Measurements from ENCODE around the gene GRIN1. TPM values are rescaled to one million over a fixed set of nuclear protein-coding genes. Genes with fewer than 3 reads are reported as not detected.

Gene GRIN1
- total and polyA plus RNA-seq, 2 donors (not counting 1 experiment from before 2014, with no cell fraction given), result 0.04 TPM; not detected in 1

GRCh38 chr9:137149363-137149762, 10.4 kb downstream of the GRIN1 start:
- Histone ChIP-seq H4K20me1 (ENCODE audit: control insufficient read depth, insufficient read depth, low read length, poor library complexity, severe bottlenecking) (no peaks in the 10 kb centered on the region), H3K79me2 (ENCODE audit: control insufficient read depth, insufficient read depth, low read length) (no peaks in the 10 kb centered on the region), H2AFZ (ENCODE audit: insufficient read depth, low read depth, low read length, poor library complexity, severe bottlenecking) (no peak overlapping the region), H3K4me1 (ENCODE audit: control insufficient read depth in 2 of 2, insufficient read depth in 2 of 2, low read length in 2 of 2) (peaks cover 0 to 13% of the 10 kb centered on the region in 2 donors), H3K4me2 (replicated peaks; ENCODE audit: low read depth, low read length, poor library complexity, severe bottlenecking) (no peak overlapping the region), H3K9me3 (ENCODE audit: control extremely low read depth in 1 of 3, control insufficient read depth in 2 of 3, insufficient read depth in 1 of 3, low read length in 2 of 3) (peaks cover 0 to 25% (median 0%) of the 10 kb centered on the region in 3 donors), H3K36me3 (replicated peaks in 1 of 2; ENCODE audit: control extremely low read depth in 1 of 2, control insufficient read depth in 1 of 2, extremely low read depth in 1 of 2, insufficient read depth in 2 of 2, low read length in 1 of 2) (no peaks in the 10 kb centered on the region), H3K9ac (ENCODE audit: low read length) (no peak overlapping the region), H3K27ac (ENCODE audit: low read length in 2 of 2) (no peak overlapping the region), H3K4me3 (ENCODE audit: control extremely low read depth in 1 of 5, extremely low read depth in 1 of 5, insufficient read depth in 1 of 5, low read depth in 2 of 5, low read length in 4 of 5) (no peak overlapping the region), H3K27me3 (replicated peaks in 1 of 4; ENCODE audit: control extremely low read depth in 1 of 4, control insufficient read depth in 3 of 4, insufficient read depth in 4 of 4, low read length in 3 of 4) (peaks cover 0 to 13% (median 0%) of the 10 kb centered on the region in 4 experiments)
- WGBS (ENCODE audit: insufficient coverage), result 90% methylated on average over 4 of the region's 5 CpGs
- H3K9me3 Mint-ChIP-seq (ENCODE audit: insufficient read depth), result no peaks in the 10 kb centered on the region
- no peak overlapping the region for H3K4me3 Mint-ChIP-seq
- H3K27ac Mint-ChIP-seq, result no peak overlapping the region
- no peak for TF ChIP-seq EZH2 (IDR thresholded peaks at IDR 0.05; ENCODE audit: borderline replicate concordance, insufficient read depth, low read depth, low read length, poor library complexity, severe bottlenecking)
- TF ChIP-seq, protein P1, sequence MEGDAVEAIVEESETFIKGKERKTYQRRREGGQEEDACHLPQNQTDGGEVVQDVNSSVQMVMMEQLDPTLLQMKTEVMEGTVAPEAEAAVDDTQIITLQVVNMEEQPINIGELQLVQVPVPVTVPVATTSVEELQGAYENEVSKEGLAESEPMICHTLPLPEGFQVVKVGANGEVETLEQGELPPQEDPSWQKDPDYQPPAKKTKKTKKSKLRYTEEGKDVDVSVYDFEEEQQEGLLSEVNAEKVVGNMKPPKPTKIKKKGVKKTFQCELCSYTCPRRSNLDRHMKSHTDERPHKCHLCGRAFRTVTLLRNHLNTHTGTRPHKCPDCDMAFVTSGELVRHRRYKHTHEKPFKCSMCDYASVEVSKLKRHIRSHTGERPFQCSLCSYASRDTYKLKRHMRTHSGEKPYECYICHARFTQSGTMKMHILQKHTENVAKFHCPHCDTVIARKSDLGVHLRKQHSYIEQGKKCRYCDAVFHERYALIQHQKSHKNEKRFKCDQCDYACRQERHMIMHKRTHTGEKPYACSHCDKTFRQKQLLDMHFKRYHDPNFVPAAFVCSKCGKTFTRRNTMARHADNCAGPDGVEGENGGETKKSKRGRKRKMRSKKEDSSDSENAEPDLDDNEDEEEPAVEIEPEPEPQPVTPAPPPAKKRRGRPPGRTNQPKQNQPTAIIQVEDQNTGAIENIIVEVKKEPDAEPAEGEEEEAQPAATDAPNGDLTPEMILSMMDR (IDR thresholded peaks at IDR 0.05), result no peak
- H3K4me1 Mint-ChIP-seq, result peaks cover 7% of the 10 kb centered on the region
- no peak for ATAC-seq (ENCODE audit: low read depth)
- ChIA-PET POLR2A (no interaction called here), CTCF (no interaction called here)
- intact Hi-C loops (cut with micrococcal nuclease), result no loop called here
- no peak for DNase-seq
- H3K27me3 Mint-ChIP-seq, result peaks cover 7% of the 10 kb centered on the region

GRCh38 chr9:137149942-137150616, 11.1 kb downstream of the GRIN1 start:
- POLR2A ChIA-PET, result interaction anchor here (0.7 to 1.2 kb wide), 3 partner anchors 73 to 431 kb away, joined by 3 to 10 read pairs (median 9); partner anchors contain the start of gene UAP1L1
- peak overlapping the region in 1 of 2 donors; percentile 84 for H3K27ac ChIP-seq (ENCODE audit: low read length in 2 of 2)
- DNase-seq (no peak), ATAC-seq (ENCODE audit: low read depth) (no peak)
- peaks cover 0 to 13% (median 0%) of the 10 kb centered on the region in 4 experiments for H3K27me3 ChIP-seq (replicated peaks in 1 of 4; ENCODE audit: control extremely low read depth in 1 of 4, control insufficient read depth in 3 of 4, insufficient read depth in 4 of 4, low read length in 3 of 4)
- CTCF ChIA-PET, result no interaction called here
- H3K9me3 Mint-ChIP-seq (ENCODE audit: insufficient read depth), result no peaks in the 10 kb centered on the region
- H3K4me3 ChIP-seq (ENCODE audit: control extremely low read depth in 1 of 5, extremely low read depth in 1 of 5, insufficient read depth in 1 of 5, low read depth in 2 of 5, low read length in 4 of 5), result no peak overlapping the region
- no peak overlapping the region for H3K4me3 Mint-ChIP-seq
- intact Hi-C loops (cut with micrococcal nuclease), result no loop called here
- TF ChIP-seq, protein P1 (IDR thresholded peaks at IDR 0.05), result no peak
- no peak for TF ChIP-seq EZH2 (IDR thresholded peaks at IDR 0.05; ENCODE audit: borderline replicate concordance, insufficient read depth, low read depth, low read length, poor library complexity, severe bottlenecking)
- no peak overlapping the region for H3K9ac ChIP-seq (ENCODE audit: low read length)
- H4K20me1 ChIP-seq (ENCODE audit: control insufficient read depth, insufficient read depth, low read length, poor library complexity, severe bottlenecking), result no peaks in the 10 kb centered on the region
- peaks cover 7% of the 10 kb centered on the region for H3K4me1 Mint-ChIP-seq
- no peak overlapping the region for H3K4me2 ChIP-seq (replicated peaks; ENCODE audit: low read depth, low read length, poor library complexity, severe bottlenecking)
- H3K4me1 ChIP-seq (ENCODE audit: control insufficient read depth in 2 of 2, insufficient read depth in 2 of 2, low read length in 2 of 2), result peaks cover 0 to 13% of the 10 kb centered on the region in 2 donors
- H2AFZ ChIP-seq (ENCODE audit: insufficient read depth, low read depth, low read length, poor library complexity, severe bottlenecking), result no peak overlapping the region
- peaks cover 0 to 25% (median 0%) of the 10 kb centered on the region in 3 donors for H3K9me3 ChIP-seq (ENCODE audit: control extremely low read depth in 1 of 3, control insufficient read depth in 2 of 3, insufficient read depth in 1 of 3, low read length in 2 of 3)
- no peak overlapping the region for H3K27ac Mint-ChIP-seq
- WGBS (ENCODE audit: insufficient coverage), result 64% methylated on average over 14 of the region's 20 CpGs
- H3K36me3 ChIP-seq (replicated peaks in 1 of 2; ENCODE audit: control extremely low read depth in 1 of 2, control insufficient read depth in 1 of 2, extremely low read depth in 1 of 2, insufficient read depth in 2 of 2, low read length in 1 of 2), result no peaks in the 10 kb centered on the region
- peaks cover 12% of the 10 kb centered on the region for H3K27me3 Mint-ChIP-seq
- H3K79me2 ChIP-seq (ENCODE audit: control insufficient read depth, insufficient read depth, low read length), result no peaks in the 10 kb centered on the region
